Measurements from ENCODE around the gene SENP6. TPM values are rescaled to one million over a fixed set of nuclear protein-coding genes. Genes with fewer than 3 reads are reported as not detected.
A peak's percentile ranks its signal among the peaks of the same experiment; 100 is the strongest.

The SENP6 gene
- total and polyA plus RNA-seq, 2 experiments from 2014 or later, result 35.9 to 102 TPM

GRCh38 chr6:75762063-75762462 is 160.4 kb downstream of the SENP6 start:
- Histone ChIP-seq H4K20me1 (ENCODE audit: insufficient read depth, poor library complexity, severe bottlenecking) (peaks cover 32% of the 10 kb centered on the region), H3K9me3 (ENCODE audit: low read depth) (no peaks in the 10 kb centered on the region), H3K9me2 (replicated peaks; ENCODE audit: insufficient read depth) (no peaks in the 10 kb centered on the region), H3K4me1 (ENCODE audit: insufficient read depth) (peaks cover 22% of the 10 kb centered on the region), H3K4me3 (no peak overlapping the region), H2AFZ (no peak overlapping the region), H3K79me2 (peaks cover 100% of the 10 kb centered on the region), H3K4me2 (no peak overlapping the region), H3K27ac (peak overlapping the region; percentile 34), H3K27me3 (no peaks in the 10 kb centered on the region), H3K36me3 (replicated peaks; ENCODE audit: insufficient read depth, low read depth) (no peaks in the 10 kb centered on the region)
- WGBS (ENCODE audit: low lambda C conversion rate, missing lambda C conversion rate), result 73% methylated on average over 8 of the region's 8 CpGs
- TF ChIP-seq EZH2 (IDR thresholded peaks at IDR 0.05; ENCODE audit: borderline replicate concordance) (no peak), EZH2phosphoT487 (IDR thresholded peaks at IDR 0.05; ENCODE audit: low read depth, severe bottlenecking, unreplicated experiment) (no peak)
- TF ChIP-seq, protein P1, sequence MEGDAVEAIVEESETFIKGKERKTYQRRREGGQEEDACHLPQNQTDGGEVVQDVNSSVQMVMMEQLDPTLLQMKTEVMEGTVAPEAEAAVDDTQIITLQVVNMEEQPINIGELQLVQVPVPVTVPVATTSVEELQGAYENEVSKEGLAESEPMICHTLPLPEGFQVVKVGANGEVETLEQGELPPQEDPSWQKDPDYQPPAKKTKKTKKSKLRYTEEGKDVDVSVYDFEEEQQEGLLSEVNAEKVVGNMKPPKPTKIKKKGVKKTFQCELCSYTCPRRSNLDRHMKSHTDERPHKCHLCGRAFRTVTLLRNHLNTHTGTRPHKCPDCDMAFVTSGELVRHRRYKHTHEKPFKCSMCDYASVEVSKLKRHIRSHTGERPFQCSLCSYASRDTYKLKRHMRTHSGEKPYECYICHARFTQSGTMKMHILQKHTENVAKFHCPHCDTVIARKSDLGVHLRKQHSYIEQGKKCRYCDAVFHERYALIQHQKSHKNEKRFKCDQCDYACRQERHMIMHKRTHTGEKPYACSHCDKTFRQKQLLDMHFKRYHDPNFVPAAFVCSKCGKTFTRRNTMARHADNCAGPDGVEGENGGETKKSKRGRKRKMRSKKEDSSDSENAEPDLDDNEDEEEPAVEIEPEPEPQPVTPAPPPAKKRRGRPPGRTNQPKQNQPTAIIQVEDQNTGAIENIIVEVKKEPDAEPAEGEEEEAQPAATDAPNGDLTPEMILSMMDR (IDR thresholded peaks at IDR 0.05; ENCODE audit: poor library complexity), result no peak
- DNase-seq (ENCODE audit: low spot score), result no peak

GRCh38 chr6:75766387-75766786 is 164.7 kb downstream of the SENP6 start:
- DNase-seq (ENCODE audit: low spot score), result no peak
- Histone ChIP-seq H3K27ac (no peak overlapping the region), H3K27me3 (no peaks in the 10 kb centered on the region), H2AFZ (no peak overlapping the region), H3K9me2 (replicated peaks; ENCODE audit: insufficient read depth) (no peaks in the 10 kb centered on the region), H3K4me1 (ENCODE audit: insufficient read depth) (peaks cover 10% of the 10 kb centered on the region), H4K20me1 (ENCODE audit: insufficient read depth, poor library complexity, severe bottlenecking) (peaks cover 31% of the 10 kb centered on the region), H3K9me3 (ENCODE audit: low read depth) (no peaks in the 10 kb centered on the region), H3K79me2 (peaks cover 99% of the 10 kb centered on the region), H3K36me3 (replicated peaks; ENCODE audit: insufficient read depth, low read depth) (no peaks in the 10 kb centered on the region), H3K4me2 (no peak overlapping the region), H3K4me3 (no peak overlapping the region)
- no peak for TF ChIP-seq EZH2phosphoT487 (IDR thresholded peaks at IDR 0.05; ENCODE audit: low read depth, severe bottlenecking, unreplicated experiment)
- TF ChIP-seq, protein P1 (IDR thresholded peaks at IDR 0.05; ENCODE audit: poor library complexity), result no peak
- TF ChIP-seq EZH2 (IDR thresholded peaks at IDR 0.05; ENCODE audit: borderline replicate concordance), result no peak

Small RNA genes within 50 kb of the gene (small RNA-seq; reads per million reads assigned to genes)
- gene RNU6-1016P, result not detected
- not detected for gene RNU6-1338P
- not detected for gene RNU6-155P

Other genes starting within 250 kb of the SENP6 start
- 6.0 and 7.3 TPM in 2 replicates for gene FILIP1, start 108.1 kb upstream of the SENP6 start, total RNA-seq
- 4.1 and 5.7 TPM in 2 replicates for gene FILIP1, start 108.1 kb upstream of the SENP6 start, polyA plus RNA-seq
- gene MYO6, start 147.4 kb downstream of the SENP6 start, total RNA-seq, result 68.4 and 71.1 TPM in 2 replicates
- gene MYO6, start 147.4 kb downstream of the SENP6 start, polyA plus RNA-seq, result 39.8 and 56.3 TPM in 2 replicates

Data from hepatocyte (in vitro differentiated cells).